Type B pancreatic cell (in vitro differentiated cells): ENCODE data around the gene PEAR1. TPM values are rescaled to one million over a fixed set of nuclear protein-coding genes. Genes with fewer than 3 reads are reported as not detected.

Source experiments
- DNase-seq: peaks from one replicate; pipeline ENCODE4 v3.0.0; 2021; ENCODE audit warnings: mixed read lengths; ENCODE audit not compliant: unreplicated experiment; ENCODE audit errors: extremely low spot score
- H3K27ac Mint-ChIP-seq: 2 replicates; pipeline ENCODE4 v1.8.0; 2021; ENCODE audit warnings: mild to moderate bottlenecking, mixed read lengths
- H3K27me3 Mint-ChIP-seq: 2 replicates; pipeline ENCODE4 v1.8.0; 2021; ENCODE audit warnings: mixed read lengths
- H3K36me3 Mint-ChIP-seq: 2 replicates; pipeline ENCODE4 v1.8.0; 2021; ENCODE audit warnings: mixed read lengths
- H3K4me1 Mint-ChIP-seq: one replicate; pipeline ENCODE4 v1.8.0; 2021; ENCODE audit warnings: mixed read lengths; ENCODE audit not compliant: unreplicated experiment
- H3K4me3 Mint-ChIP-seq: 2 replicates; pipeline ENCODE4 v1.8.0; 2021; ENCODE audit warnings: mild to moderate bottlenecking, mixed read lengths
- H3K9me3 Mint-ChIP-seq: 2 replicates; pipeline ENCODE4 v1.8.0; 2021; ENCODE audit warnings: mixed read lengths
- total RNA-seq: library from RNA; stranded (reverse); gene quantifications from 2 replicates; pipeline ENCODE4 v1.2.1, GENCODE V29; 2021; ENCODE audit warnings: low replicate concordance
- TF ChIP-seq, protein P1 (sequence below): fragments of 200-600 bp; sonication (generic); conservative IDR thresholded peaks from 2 replicates; pipeline ENCODE4 v1.5.0; 2021; ENCODE audit warnings: antibody characterized with exemption, mild to moderate bottlenecking

Gene PEAR1
- total RNA-seq, 1 donor from 2014 or later: 11.7 TPM

DNA sequence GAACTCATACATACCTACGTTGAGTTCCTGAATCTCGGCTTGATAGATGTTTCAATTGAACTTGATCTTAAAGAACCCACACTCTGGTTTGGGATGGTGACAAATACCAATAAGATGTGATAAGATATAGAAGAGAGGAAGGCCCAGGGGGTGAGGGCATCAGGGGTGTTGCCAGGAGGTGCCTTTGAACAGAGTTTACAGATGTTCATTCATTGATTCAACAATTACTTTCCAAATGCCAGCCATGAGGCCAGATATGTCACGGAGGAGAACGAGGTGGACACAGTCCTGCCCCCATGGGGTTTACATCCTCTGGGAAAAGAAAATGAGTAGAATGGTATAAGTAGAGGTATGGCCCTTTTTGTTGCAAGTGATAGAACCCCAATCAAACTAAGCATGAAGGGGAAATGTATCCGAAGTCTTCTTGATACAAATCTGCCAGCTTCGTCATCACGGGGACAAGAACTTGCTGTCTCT is 27.6 kb downstream of the PEAR1 start:
- H3K4me1 Mint-ChIP-seq: peaks cover 14% of the 10 kb centered on the region
- H3K36me3 Mint-ChIP-seq: peaks cover 5% of the 10 kb centered on the region
- H3K27ac Mint-ChIP-seq: no peak overlapping the region
- DNase-seq: no peak
- TF ChIP-seq, protein P1, sequence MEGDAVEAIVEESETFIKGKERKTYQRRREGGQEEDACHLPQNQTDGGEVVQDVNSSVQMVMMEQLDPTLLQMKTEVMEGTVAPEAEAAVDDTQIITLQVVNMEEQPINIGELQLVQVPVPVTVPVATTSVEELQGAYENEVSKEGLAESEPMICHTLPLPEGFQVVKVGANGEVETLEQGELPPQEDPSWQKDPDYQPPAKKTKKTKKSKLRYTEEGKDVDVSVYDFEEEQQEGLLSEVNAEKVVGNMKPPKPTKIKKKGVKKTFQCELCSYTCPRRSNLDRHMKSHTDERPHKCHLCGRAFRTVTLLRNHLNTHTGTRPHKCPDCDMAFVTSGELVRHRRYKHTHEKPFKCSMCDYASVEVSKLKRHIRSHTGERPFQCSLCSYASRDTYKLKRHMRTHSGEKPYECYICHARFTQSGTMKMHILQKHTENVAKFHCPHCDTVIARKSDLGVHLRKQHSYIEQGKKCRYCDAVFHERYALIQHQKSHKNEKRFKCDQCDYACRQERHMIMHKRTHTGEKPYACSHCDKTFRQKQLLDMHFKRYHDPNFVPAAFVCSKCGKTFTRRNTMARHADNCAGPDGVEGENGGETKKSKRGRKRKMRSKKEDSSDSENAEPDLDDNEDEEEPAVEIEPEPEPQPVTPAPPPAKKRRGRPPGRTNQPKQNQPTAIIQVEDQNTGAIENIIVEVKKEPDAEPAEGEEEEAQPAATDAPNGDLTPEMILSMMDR: no peak
- peak overlapping the region; percentile 23 for H3K4me3 Mint-ChIP-seq
- H3K9me3 Mint-ChIP-seq: no peaks in the 10 kb centered on the region
- H3K27me3 Mint-ChIP-seq: peaks cover 86% of the 10 kb centered on the region

- DNase-seq: no peak
- H3K9me3 Mint-ChIP-seq: no peaks in the 10 kb centered on the region
- H3K27ac Mint-ChIP-seq: no peak overlapping the region
- peak overlapping the region; percentile 80 for H3K4me3 Mint-ChIP-seq
- peaks cover 5% of the 10 kb centered on the region for H3K36me3 Mint-ChIP-seq
- peaks cover 21% of the 10 kb centered on the region for H3K4me1 Mint-ChIP-seq
- TF ChIP-seq, protein P1: no peak
- H3K27me3 Mint-ChIP-seq: peaks cover 96% of the 10 kb centered on the region
These were observed 29.6 kb downstream of the PEAR1 start for GRCh38 chr1:156922986-156923669.

- H3K27ac Mint-ChIP-seq: no peak overlapping the region
- no peaks in the 10 kb centered on the region for H3K36me3 Mint-ChIP-seq
- no peak for DNase-seq
- no peaks in the 10 kb centered on the region for H3K9me3 Mint-ChIP-seq
- TF ChIP-seq, protein P1: no peak
- peaks cover 22% of the 10 kb centered on the region for H3K4me1 Mint-ChIP-seq
- peak overlapping the region; percentile 80 for H3K4me3 Mint-ChIP-seq
- H3K27me3 Mint-ChIP-seq: peaks cover 98% of the 10 kb centered on the region
These were observed 30.4 kb downstream of the PEAR1 start for GRCh38 chr1:156923670-156924477.

DNA sequence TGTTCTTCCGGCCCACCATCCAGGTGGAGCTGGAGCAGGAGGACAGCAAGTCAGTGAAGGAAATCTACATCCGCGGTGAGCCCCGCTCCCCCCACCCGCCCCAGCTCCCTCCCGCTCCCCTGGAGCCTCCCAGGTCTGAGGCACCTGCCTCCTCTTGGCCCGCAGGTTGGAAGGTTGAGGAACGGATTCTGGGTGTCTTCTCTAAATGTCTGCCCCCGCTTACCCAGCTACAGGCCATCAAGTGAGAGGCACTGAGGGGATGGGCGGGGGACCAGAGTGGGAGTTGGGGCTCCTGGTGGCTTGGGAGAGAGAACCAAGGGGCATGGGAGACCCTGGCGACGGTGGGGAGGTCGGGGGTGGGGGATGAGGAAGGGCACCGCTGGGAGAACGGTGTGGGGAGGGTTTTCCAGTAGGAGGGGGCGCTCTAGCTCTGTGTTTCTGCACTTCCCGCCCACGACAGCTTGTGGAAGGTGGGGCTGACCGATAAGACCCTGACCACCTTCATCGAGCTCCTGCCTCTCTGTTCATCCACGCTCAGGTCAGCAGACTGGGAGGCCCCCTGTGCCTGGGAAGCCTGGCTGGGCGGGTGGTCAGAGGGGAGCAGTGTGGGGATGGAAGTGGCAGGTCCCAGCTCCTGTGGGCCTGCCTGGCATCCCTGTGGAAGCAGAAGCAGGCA is 31.1 kb downstream of the PEAR1 start:
- Mint-ChIP-seq H3K9me3 (no peaks in the 10 kb centered on the region), H3K27ac (no peak overlapping the region), H3K4me1 (peaks cover 22% of the 10 kb centered on the region), H3K4me3 (no peak overlapping the region), H3K36me3 (no peaks in the 10 kb centered on the region), H3K27me3 (peaks cover 98% of the 10 kb centered on the region)
- TF ChIP-seq, protein P1: no peak
- DNase-seq: no peak

- peaks cover 22% of the 10 kb centered on the region for H3K4me1 Mint-ChIP-seq
- TF ChIP-seq, protein P1: no peak
These were observed 31.9 kb downstream of the PEAR1 start for GRCh38 chr1:156925154-156926010.

More at GRCh38 chr1:156925154-156926010, 31.9 kb downstream of the PEAR1 start:
- Mint-ChIP-seq H3K27ac (no peak overlapping the region), H3K9me3 (no peaks in the 10 kb centered on the region), H3K36me3 (no peaks in the 10 kb centered on the region), H3K27me3 (peaks cover 96% of the 10 kb centered on the region), H3K4me3 (peak overlapping the region; percentile 50)
- DNase-seq: no peak
